GM21447 (cell line): Measurements from ENCODE around the gene SLIT2.

Source experiments
- ATAC-seq: cut with Tn5 transposase; IDR thresholded peaks from one replicate; pipeline ENCODE4 v1.9.1; 2021; ENCODE audit not compliant: unreplicated experiment

SLIT2 gene

DNA sequence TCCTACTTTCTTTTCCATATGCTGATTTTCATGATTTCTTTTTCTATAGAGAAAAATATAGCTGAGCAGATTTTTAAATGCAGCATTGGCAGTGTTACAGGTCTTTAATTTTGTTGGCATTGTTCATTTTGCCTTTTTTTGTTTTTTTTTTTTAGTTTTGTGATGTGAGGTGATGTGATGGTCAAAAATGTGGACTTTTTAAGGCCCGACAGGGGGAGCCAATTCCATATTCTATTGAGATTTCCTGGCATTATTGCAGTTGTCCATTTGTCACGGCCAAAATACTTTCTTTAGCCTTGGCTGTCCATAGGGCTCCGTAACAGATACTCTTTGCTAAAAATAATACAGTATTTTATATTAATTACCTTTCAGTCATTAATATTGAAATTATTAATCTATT lies 47.8 kb downstream of the SLIT2 start:
- ATAC-seq = no peak

DNA sequence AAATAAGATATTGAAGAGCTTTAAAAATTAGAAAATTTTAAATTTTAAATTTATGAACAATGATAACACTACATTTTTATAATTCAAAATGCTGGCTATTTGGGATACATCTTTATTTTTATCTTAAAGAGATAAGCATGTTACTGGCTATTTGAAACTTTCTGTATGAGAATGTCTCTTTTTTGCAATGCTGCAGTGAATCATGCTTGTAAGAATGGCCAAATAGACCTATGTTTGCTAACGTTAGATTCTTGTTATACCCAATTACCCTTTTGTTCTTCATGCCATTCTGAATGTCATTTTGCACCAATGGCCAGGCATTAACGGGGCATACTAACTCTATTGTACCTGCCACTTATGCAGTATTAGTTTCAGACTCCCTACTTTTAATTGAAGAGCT lies 49.5 kb downstream of the SLIT2 start:
- no peak for ATAC-seq
